ENCODE measurements around the gene C11orf21. TPM values are rescaled to one million over a fixed set of nuclear protein-coding genes. Genes with fewer than 3 reads are reported as not detected.

C11orf21 gene
- polyA plus RNA-seq, 1 donor (not counting 4 experiments of a cell fraction or from before 2014, with no cell fraction given) = not detected

GRCh38 chr11:2303627-2304505 lies 2.1 kb upstream of the C11orf21 start:
- dilution Hi-C loops (cut with MboI; ENCODE audit: extremely low pct_ligation_motif_present, low sequenced_read_pairs) = no loop called here
- no peaks in the 10 kb centered on the region for H3K9me1 ChIP-seq (ENCODE audit: control insufficient read depth, extremely low read depth, insufficient read depth, low read length)
- no peak overlapping the region for H3K4me3 ChIP-seq (ENCODE audit: control insufficient read depth in 2 of 3, extremely low read depth in 1 of 3, insufficient read depth in 2 of 3, low read depth in 1 of 3, low read length in 3 of 3)
- H2AFZ ChIP-seq (ENCODE audit: control insufficient read depth, low read length) = no peak overlapping the region
- H4K20me1 ChIP-seq (ENCODE audit: control insufficient read depth, extremely low read depth, insufficient read depth, low read length) = no peaks in the 10 kb centered on the region
- no peak for DNase-seq (ENCODE audit: low read depth, low spot score)
- H3K27ac ChIP-seq (ENCODE audit: control insufficient read depth, insufficient read depth, low read length) = no peak overlapping the region
- no peaks in the 10 kb centered on the region for H3K9me3 ChIP-seq (ENCODE audit: control insufficient read depth, low read depth, low read length)
- TF ChIP-seq, protein P1, sequence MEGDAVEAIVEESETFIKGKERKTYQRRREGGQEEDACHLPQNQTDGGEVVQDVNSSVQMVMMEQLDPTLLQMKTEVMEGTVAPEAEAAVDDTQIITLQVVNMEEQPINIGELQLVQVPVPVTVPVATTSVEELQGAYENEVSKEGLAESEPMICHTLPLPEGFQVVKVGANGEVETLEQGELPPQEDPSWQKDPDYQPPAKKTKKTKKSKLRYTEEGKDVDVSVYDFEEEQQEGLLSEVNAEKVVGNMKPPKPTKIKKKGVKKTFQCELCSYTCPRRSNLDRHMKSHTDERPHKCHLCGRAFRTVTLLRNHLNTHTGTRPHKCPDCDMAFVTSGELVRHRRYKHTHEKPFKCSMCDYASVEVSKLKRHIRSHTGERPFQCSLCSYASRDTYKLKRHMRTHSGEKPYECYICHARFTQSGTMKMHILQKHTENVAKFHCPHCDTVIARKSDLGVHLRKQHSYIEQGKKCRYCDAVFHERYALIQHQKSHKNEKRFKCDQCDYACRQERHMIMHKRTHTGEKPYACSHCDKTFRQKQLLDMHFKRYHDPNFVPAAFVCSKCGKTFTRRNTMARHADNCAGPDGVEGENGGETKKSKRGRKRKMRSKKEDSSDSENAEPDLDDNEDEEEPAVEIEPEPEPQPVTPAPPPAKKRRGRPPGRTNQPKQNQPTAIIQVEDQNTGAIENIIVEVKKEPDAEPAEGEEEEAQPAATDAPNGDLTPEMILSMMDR (optimal IDR thresholded peaks at IDR 0.05 in 1 of 3, IDR thresholded peaks at IDR 0.05 in 1 of 3, conservative IDR thresholded peaks at IDR 0.05 in 1 of 3; ENCODE audit: extremely low read depth in 1 of 3, insufficient read depth in 2 of 3, low read length in 3 of 3) = no peak
- TF ChIP-seq EZH2 (IDR thresholded peaks at IDR 0.05; ENCODE audit: low read length) = no peak
- no peak overlapping the region for H3K9ac ChIP-seq (ENCODE audit: control insufficient read depth, extremely low read depth, insufficient read depth, low read length)
- H3K36me3 ChIP-seq (ENCODE audit: control insufficient read depth in 2 of 2, extremely low read depth in 1 of 2, insufficient read depth in 2 of 2, low read length in 2 of 2) = no peaks in the 10 kb centered on the region
- H3K27me3 ChIP-seq (ENCODE audit: control insufficient read depth, extremely low read depth, insufficient read depth, low read length) = peaks cover 2% of the 10 kb centered on the region
- FAIRE-seq = no peak
- H3K4me1 ChIP-seq (ENCODE audit: control insufficient read depth, extremely low read depth, insufficient read depth, low read length) = no peaks in the 10 kb centered on the region
- H3K79me2 ChIP-seq (ENCODE audit: control insufficient read depth, insufficient read depth, low read length) = no peaks in the 10 kb centered on the region
- no peak overlapping the region for H3K4me2 ChIP-seq (ENCODE audit: control insufficient read depth, extremely low read depth, insufficient read depth, low read depth, low read length)

DNA sequence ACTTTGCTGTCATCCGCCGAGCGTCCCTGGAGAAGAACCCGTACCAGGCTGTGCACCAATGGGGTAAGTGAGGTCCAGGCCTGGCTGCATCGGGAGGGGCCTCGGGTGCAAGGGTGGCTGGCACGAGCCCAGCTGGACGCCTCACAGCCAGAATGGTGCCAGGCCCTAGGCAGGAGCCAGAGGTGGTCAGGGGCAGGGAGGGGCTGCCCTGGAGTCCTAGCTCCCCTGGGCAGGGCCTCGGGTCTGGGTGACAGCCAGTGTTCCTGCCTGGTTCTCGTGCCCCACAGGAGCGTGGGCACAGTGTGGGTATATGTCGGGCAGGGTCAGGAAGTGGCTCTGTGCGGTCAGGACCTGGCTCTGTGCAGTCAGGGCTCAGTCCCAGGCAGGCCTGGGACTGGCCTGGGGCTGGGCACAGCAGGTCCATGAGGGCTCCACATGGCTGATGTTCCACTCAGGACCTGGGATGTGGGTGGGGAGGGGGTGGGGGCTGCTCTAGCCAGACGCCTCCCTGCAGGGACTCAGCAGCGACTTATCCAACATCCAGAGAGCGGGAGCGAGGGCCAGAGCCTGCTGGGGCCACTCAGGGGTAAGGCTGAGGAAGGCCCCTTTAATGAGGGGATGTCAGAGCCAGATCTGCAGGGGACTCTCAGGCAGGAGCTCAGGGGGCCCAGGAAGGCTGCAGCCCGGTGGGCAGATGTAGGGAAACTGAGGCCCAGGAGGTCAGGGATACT lies 1.3 kb upstream of the C11orf21 start:
- H3K27me3 ChIP-seq (ENCODE audit: control insufficient read depth, extremely low read depth, insufficient read depth, low read length) = peaks cover 10% of the 10 kb centered on the region
- H3K9ac ChIP-seq (ENCODE audit: control insufficient read depth, extremely low read depth, insufficient read depth, low read length) = no peak overlapping the region
- H3K4me2 ChIP-seq (ENCODE audit: control insufficient read depth, extremely low read depth, insufficient read depth, low read depth, low read length) = no peak overlapping the region
- H3K9me3 ChIP-seq (ENCODE audit: control insufficient read depth, low read depth, low read length) = no peaks in the 10 kb centered on the region
- DNase-seq (ENCODE audit: low read depth, low spot score) (no peak), FAIRE-seq (no peak)
- no peak overlapping the region for H3K4me3 ChIP-seq (ENCODE audit: control insufficient read depth in 2 of 3, extremely low read depth in 1 of 3, insufficient read depth in 2 of 3, low read depth in 1 of 3, low read length in 3 of 3)
- no peaks in the 10 kb centered on the region for H3K36me3 ChIP-seq (ENCODE audit: control insufficient read depth in 2 of 2, extremely low read depth in 1 of 2, insufficient read depth in 2 of 2, low read length in 2 of 2)
- TF ChIP-seq, protein P1 (optimal IDR thresholded peaks at IDR 0.05 in 1 of 3, IDR thresholded peaks at IDR 0.05 in 1 of 3, conservative IDR thresholded peaks at IDR 0.05 in 1 of 3; ENCODE audit: extremely low read depth in 1 of 3, insufficient read depth in 2 of 3, low read length in 3 of 3) = no peak
- no peak for TF ChIP-seq EZH2 (IDR thresholded peaks at IDR 0.05; ENCODE audit: low read length)
- no peaks in the 10 kb centered on the region for H4K20me1 ChIP-seq (ENCODE audit: control insufficient read depth, extremely low read depth, insufficient read depth, low read length)
- H3K9me1 ChIP-seq (ENCODE audit: control insufficient read depth, extremely low read depth, insufficient read depth, low read length) = no peaks in the 10 kb centered on the region
- H3K27ac ChIP-seq (ENCODE audit: control insufficient read depth, insufficient read depth, low read length) = no peak overlapping the region
- H2AFZ ChIP-seq (ENCODE audit: control insufficient read depth, low read length) = no peak overlapping the region
- no peaks in the 10 kb centered on the region for H3K79me2 ChIP-seq (ENCODE audit: control insufficient read depth, insufficient read depth, low read length)
- dilution Hi-C loops (cut with MboI; ENCODE audit: extremely low pct_ligation_motif_present, low sequenced_read_pairs) = no loop called here
- H3K4me1 ChIP-seq (ENCODE audit: control insufficient read depth, extremely low read depth, insufficient read depth, low read length) = no peaks in the 10 kb centered on the region
